Central memory CD8-positive, alpha-beta T cell (primary cell): Measurements from ENCODE around the gene ELFN1.
A peak's percentile ranks its signal among the peaks of the same experiment; 100 is the strongest.

ENCODE experiments used
- ATAC-seq: fragments of 150-1000 bp; cut with Tn5 transposase; replicated peaks from 2 replicates; pipeline ENCODE4 v1.10.0; 2022; ENCODE audit warnings: mild to moderate bottlenecking, moderate FRiP score, moderate number of reproducible peaks; ENCODE audit not compliant: poor library complexity, severe bottlenecking; ENCODE audit errors: extremely low read depth
- DNase-seq, 2 donors: peaks; one replicate each; pipeline ENCODE4 v3.0.0; 2021; ENCODE audit warnings: low spot score in 2 of 2
- H3K27ac Mint-ChIP-seq: one replicate; pipeline ENCODE4 v1.8.0; 2022; ENCODE audit warnings: low read depth, mild to moderate bottlenecking, moderate library complexity, mixed read lengths
- H3K27me3 Mint-ChIP-seq: one replicate; pipeline ENCODE4 v1.8.0; 2022; ENCODE audit warnings: mixed read lengths
- H3K36me3 Mint-ChIP-seq: one replicate; pipeline ENCODE4 v1.8.0; 2022; ENCODE audit warnings: mild to moderate bottlenecking, moderate library complexity, mixed read lengths; ENCODE audit not compliant: insufficient read depth
- H3K4me1 Mint-ChIP-seq: one replicate; pipeline ENCODE4 v1.8.0; 2022; ENCODE audit warnings: mixed read lengths
- H3K4me3 Mint-ChIP-seq: one replicate; pipeline ENCODE4 v1.8.0; 2022; ENCODE audit warnings: mild to moderate bottlenecking, moderate library complexity, mixed read lengths
- H3K9me3 Mint-ChIP-seq: one replicate; pipeline ENCODE4 v1.8.0; 2022; ENCODE audit warnings: mixed read lengths

Gene ELFN1

GRCh38 chr7:1669954-1670893 is at the start of gene ELFN1:
TSS of gene ELFN1 (plus strand) at chr7:1670277. CDS start at chr7:1744597, 74,320 bp downstream.
- no peaks in the 10 kb centered on the region for H3K9me3 Mint-ChIP-seq

GRCh38 chr7:1620835-1621234 is 49.2 kb upstream of the ELFN1 start:
- ATAC-seq (no peak), DNase-seq (no peak)
- H3K36me3 Mint-ChIP-seq, result no peaks in the 10 kb centered on the region
- H3K9me3 Mint-ChIP-seq, result no peaks in the 10 kb centered on the region
- no peak overlapping the region for H3K4me3 Mint-ChIP-seq
- no peaks in the 10 kb centered on the region for H3K4me1 Mint-ChIP-seq
- H3K27me3 Mint-ChIP-seq, result peaks cover 7% of the 10 kb centered on the region
- H3K27ac Mint-ChIP-seq, result no peak overlapping the region

More at GRCh38 chr7:1669954-1670893, at the start of gene ELFN1:
- Mint-ChIP-seq H3K36me3 (peaks cover 2% of the 10 kb centered on the region), H3K4me3 (peak within 1 kb of the TSS; percentile 59), H3K27ac (no peak within 1 kb of the TSS), H3K27me3 (peaks cover 36% of the 10 kb centered on the region), H3K4me1 (peaks cover 13% of the 10 kb centered on the region)
- DNase-seq (no peak), ATAC-seq (no peak)

GRCh38 chr7:1621718-1622117 is 48.4 kb upstream of the ELFN1 start:
- peak overlapping the region; percentile 79 for H3K27ac Mint-ChIP-seq
- DNase-seq (no peak), ATAC-seq (no peak)
- no peaks in the 10 kb centered on the region for H3K4me1 Mint-ChIP-seq
- H3K36me3 Mint-ChIP-seq, result no peaks in the 10 kb centered on the region
- H3K4me3 Mint-ChIP-seq, result no peak overlapping the region
- H3K9me3 Mint-ChIP-seq, result no peaks in the 10 kb centered on the region
- H3K27me3 Mint-ChIP-seq, result peaks cover 7% of the 10 kb centered on the region

GRCh38 chr7:1622441-1622840 is 47.6 kb upstream of the ELFN1 start:
- Mint-ChIP-seq H3K9me3 (no peaks in the 10 kb centered on the region), H3K4me3 (no peak overlapping the region), H3K27ac (no peak overlapping the region)

GRCh38 chr7:1623810-1624209 is 46.3 kb upstream of the ELFN1 start:
- H3K9me3 Mint-ChIP-seq, result no peaks in the 10 kb centered on the region
- H3K36me3 Mint-ChIP-seq, result no peaks in the 10 kb centered on the region
- no peak overlapping the region for H3K4me3 Mint-ChIP-seq
- no peak for ATAC-seq
- no peak overlapping the region for H3K27ac Mint-ChIP-seq
- peaks cover 7% of the 10 kb centered on the region for H3K27me3 Mint-ChIP-seq
- no peaks in the 10 kb centered on the region for H3K4me1 Mint-ChIP-seq
- no peak for DNase-seq

More at GRCh38 chr7:1622441-1622840, 47.6 kb upstream of the ELFN1 start:
- DNase-seq (no peak), ATAC-seq (no peak)
- no peaks in the 10 kb centered on the region for H3K36me3 Mint-ChIP-seq
- no peaks in the 10 kb centered on the region for H3K4me1 Mint-ChIP-seq
- H3K27me3 Mint-ChIP-seq, result peaks cover 7% of the 10 kb centered on the region

DNA sequence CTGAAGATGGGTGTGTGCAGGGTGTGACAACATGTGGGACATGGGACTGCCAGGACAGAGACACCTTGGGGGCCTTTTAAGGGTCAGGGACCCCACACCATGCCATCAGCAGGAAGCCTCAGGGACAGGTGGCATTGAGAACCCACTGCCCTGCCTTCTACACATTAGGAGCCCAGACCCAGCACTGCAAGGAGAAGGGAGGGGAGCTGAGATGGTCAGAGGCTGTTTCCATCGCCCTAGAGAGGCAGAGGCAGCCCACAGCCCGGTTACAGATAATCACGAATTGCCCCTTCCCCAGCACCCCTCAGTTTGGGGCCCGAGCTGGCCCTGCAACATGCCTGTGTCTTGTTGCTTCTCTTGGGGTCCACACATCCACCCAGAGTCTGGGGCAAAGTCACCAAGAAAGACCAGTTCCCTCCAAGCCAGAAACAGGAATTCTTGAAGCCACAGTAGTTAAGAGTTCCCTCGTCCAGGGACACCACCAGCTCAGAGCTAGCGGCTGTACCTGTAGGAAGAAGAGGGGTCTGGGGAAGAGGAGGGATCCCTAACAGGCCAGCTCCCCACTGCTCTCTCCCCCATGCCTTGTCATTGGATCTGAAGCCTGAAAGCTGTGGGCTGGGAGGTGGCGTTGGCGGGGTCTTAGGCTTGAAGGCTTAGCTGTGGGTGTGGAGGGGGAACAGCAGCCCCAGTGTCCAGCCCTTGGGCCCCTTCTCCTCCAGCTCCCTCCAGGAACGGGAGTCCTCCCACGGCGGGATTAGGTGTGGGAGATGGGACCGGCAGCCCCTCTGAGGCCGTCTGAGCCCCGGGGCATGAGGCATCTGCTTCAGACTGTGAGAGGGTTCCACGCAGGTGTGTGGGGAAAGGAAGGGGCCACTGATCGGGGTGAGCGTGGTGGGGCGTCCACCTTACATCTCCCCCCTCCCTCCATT is 44.8 kb upstream of the ELFN1 start:
- no peak overlapping the region for H3K4me3 Mint-ChIP-seq
- no peak overlapping the region for H3K27ac Mint-ChIP-seq
- H3K4me1 Mint-ChIP-seq, result no peaks in the 10 kb centered on the region
- H3K9me3 Mint-ChIP-seq, result no peaks in the 10 kb centered on the region
- no peaks in the 10 kb centered on the region for H3K36me3 Mint-ChIP-seq
- ATAC-seq, result no peak
- no peak for DNase-seq
- peaks cover 8% of the 10 kb centered on the region for H3K27me3 Mint-ChIP-seq

GRCh38 chr7:1626769-1627168 is 43.3 kb upstream of the ELFN1 start:
- no peak for ATAC-seq
- no peak overlapping the region for H3K4me3 Mint-ChIP-seq
- peaks cover 22% of the 10 kb centered on the region for H3K27me3 Mint-ChIP-seq
- no peak for DNase-seq
- H3K9me3 Mint-ChIP-seq, result no peaks in the 10 kb centered on the region
- H3K36me3 Mint-ChIP-seq, result peaks cover 2% of the 10 kb centered on the region
- H3K27ac Mint-ChIP-seq, result no peak overlapping the region
- no peaks in the 10 kb centered on the region for H3K4me1 Mint-ChIP-seq

GRCh38 chr7:1630700-1631336 is 39.3 kb upstream of the ELFN1 start:
- no peaks in the 10 kb centered on the region for H3K4me1 Mint-ChIP-seq
- H3K9me3 Mint-ChIP-seq, result no peaks in the 10 kb centered on the region
- H3K4me3 Mint-ChIP-seq, result no peak overlapping the region
- H3K27me3 Mint-ChIP-seq, result peaks cover 41% of the 10 kb centered on the region
- ATAC-seq (no peak), DNase-seq (no peak)
- H3K36me3 Mint-ChIP-seq, result peaks cover 2% of the 10 kb centered on the region
- no peak overlapping the region for H3K27ac Mint-ChIP-seq

- H3K27me3 Mint-ChIP-seq, result peaks cover 41% of the 10 kb centered on the region
These were observed 38.4 kb upstream of the ELFN1 start for GRCh38 chr7:1631678-1632077.

DNA sequence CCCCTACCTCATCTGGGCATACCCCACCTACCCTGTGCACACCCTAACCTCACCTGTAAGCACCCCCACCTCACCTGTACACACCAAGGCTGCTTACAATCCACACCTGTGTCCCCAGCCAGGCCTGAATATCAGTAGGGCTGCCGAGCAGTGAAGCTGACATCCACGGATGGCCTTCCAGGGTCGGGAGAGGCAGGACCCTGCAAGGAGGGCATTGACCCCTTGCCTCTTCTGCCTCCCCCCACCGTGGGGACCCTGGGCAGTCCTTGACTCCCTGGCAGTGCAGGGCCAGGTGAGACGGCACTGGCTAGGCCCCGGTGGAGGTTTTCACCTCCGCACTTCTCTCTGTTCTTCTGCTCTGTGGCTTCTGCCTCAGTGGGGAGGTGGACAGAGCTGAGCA is 37.6 kb upstream of the ELFN1 start:
- no peak overlapping the region for H3K27ac Mint-ChIP-seq
- no peaks in the 10 kb centered on the region for H3K9me3 Mint-ChIP-seq
- DNase-seq (no peak), ATAC-seq (no peak)
- no peaks in the 10 kb centered on the region for H3K4me1 Mint-ChIP-seq
- H3K36me3 Mint-ChIP-seq, result peaks cover 2% of the 10 kb centered on the region
- H3K4me3 Mint-ChIP-seq, result no peak overlapping the region
- peaks cover 41% of the 10 kb centered on the region for H3K27me3 Mint-ChIP-seq

More at GRCh38 chr7:1631678-1632077, 38.4 kb upstream of the ELFN1 start:
- no peaks in the 10 kb centered on the region for H3K4me1 Mint-ChIP-seq
- H3K9me3 Mint-ChIP-seq, result no peaks in the 10 kb centered on the region
- H3K27ac Mint-ChIP-seq, result no peak overlapping the region
- H3K36me3 Mint-ChIP-seq, result peaks cover 2% of the 10 kb centered on the region
- H3K4me3 Mint-ChIP-seq, result no peak overlapping the region
- ATAC-seq (no peak), DNase-seq (no peak)

GRCh38 chr7:1632916-1633785 is 36.9 kb upstream of the ELFN1 start:
- ATAC-seq (no peak), DNase-seq (no peak)
- peaks cover 41% of the 10 kb centered on the region for H3K27me3 Mint-ChIP-seq
- H3K27ac Mint-ChIP-seq, result no peak overlapping the region
- peaks cover 2% of the 10 kb centered on the region for H3K36me3 Mint-ChIP-seq
- no peaks in the 10 kb centered on the region for H3K9me3 Mint-ChIP-seq
- H3K4me1 Mint-ChIP-seq, result no peaks in the 10 kb centered on the region
- no peak overlapping the region for H3K4me3 Mint-ChIP-seq
